ENCODE results near the gene PAXX. TPM values are rescaled to one million over a fixed set of nuclear protein-coding genes. Genes with fewer than 3 reads are reported as not detected.

The PAXX gene
- total RNA-seq, 1 donor from 2014 or later: 21.7 TPM

- no peak for DNase-seq
These were observed 26.7 kb downstream of the PAXX start for GRCh38 chr9:137018761-137019559.

DNA sequence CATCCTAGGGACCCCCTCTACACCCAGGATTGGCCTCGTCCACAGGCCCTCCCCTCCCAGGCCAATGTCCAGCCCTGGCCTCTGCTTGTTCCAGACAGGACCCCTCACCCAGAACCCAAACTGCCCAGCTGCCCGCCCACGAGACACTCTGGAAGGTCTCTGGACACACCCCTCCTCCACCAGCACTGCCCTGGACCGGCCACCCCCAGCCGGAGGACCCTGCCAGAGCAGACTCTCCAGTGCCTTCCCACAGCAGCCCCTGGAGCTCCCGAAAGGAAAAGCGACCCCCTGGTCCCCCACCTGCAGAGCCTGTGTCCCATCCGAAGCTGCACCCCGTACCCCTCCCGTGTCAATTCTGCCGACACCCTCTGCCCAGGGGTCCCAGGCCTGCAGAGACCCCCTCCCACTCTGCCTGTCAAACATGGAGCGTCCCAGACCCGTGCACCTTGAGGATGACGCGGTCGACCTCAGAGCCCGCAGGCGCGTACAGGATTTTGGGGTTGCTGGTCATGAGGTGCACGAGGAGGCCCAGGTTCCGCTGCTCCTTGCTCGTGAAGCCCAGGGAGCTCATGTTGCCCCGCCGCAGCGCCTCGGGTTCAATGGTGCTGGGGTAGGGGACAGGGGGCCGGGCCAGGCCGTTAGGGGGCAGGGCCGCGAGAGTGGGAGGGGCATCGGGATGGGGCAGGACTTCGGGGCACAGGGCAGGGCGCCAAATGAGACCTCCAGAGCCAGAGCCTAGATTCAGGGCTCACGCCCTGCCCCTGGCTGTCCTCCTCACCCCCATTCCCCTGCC is 27.9 kb downstream of the PAXX start:
- DNase-seq: no peak

DNA sequence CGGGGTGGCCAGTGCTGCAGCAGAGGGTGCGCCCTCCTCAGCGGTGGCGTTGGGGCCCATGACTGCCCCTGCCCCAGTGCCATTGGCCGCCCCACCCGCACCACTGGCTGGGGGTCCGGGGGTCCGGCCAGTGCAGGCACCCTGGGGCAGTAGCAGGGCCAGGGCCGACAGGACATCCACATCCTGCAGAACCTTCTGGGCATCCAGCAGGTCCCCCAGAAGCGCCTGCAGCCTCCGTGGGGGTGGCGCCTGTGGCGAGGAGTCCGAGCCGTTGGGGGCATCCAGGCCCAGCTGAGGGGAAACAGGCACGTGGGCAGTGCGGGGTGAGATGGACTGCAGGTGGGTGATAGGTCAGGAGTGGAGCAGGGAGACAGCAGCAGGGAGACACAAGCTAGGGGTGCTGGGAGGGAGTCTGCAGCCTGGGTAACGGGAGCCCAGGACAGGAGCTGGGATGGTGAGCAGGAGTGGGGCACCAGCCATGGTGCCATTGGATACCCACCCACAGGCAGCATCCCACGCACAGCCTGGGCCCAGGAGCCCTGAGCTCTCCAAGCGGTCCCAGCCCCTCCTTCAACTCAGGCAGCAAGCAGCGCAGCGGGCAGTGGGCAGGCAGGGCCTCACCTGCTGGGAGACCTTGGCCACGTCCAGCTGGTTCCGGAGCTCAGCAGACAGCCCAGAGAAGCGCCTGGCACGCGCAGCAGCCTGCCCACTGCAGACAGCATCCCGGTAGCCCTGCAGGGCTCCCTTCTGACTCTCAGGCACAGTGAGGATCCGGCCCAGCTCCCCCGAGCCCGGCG is 28.7 kb downstream of the PAXX start:
- DNase-seq: no peak

GRCh38 chr9:137021568-137021978 is 29.4 kb downstream of the PAXX start:
- DNase-seq: no peak

- DNase-seq: no peak
These were observed 29.9 kb downstream of the PAXX start for GRCh38 chr9:137021979-137022661.

DNA sequence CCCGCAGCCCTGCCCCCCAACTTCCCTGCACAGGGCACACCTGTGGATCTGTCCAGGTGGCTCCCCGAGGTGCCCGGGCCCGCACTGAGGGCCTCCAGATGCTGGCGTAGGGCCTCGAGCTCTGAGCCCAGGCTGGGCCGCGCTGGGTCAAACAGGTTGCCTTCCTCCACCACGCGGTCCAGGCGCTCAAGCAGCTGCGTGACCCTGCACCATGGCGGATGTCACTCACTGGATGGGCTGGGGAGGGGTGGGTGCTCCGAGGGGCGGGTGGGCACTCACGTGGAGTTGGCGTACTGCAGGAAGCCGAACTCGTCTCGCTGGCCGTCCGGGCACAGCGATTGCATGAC is 30.4 kb downstream of the PAXX start:
- DNase-seq: no peak

DNA sequence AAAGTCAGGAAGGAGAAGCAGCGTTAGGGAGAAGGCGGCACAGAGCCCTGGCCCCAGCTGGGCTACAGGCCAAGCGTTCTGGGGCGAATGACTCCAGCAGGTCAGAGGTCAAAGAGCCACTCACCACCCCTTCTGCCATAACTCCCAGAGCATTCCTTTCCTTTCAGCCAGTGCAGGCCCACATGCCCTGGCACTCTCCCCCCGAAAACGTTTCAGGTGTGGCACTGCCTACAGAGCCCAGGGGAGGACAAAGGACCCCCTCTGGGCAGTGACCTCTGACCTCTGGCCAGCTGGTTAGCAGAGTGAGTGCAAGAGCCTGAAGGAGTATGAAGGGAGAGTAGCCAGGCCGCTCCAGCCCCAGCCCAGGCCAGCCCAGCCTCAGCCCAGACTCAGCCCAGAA is 30.9 kb downstream of the PAXX start:
- no peak for DNase-seq

GRCh38 chr9:137023583-137023991 is 31.4 kb downstream of the PAXX start:
- peak; percentile 37 for DNase-seq

- DNase-seq: peak; percentile 50
These were observed 33.3 kb downstream of the PAXX start for GRCh38 chr9:137025517-137025966.

- DNase-seq: no peak
These were observed 34.2 kb downstream of the PAXX start for GRCh38 chr9:137026384-137026783.

DNA sequence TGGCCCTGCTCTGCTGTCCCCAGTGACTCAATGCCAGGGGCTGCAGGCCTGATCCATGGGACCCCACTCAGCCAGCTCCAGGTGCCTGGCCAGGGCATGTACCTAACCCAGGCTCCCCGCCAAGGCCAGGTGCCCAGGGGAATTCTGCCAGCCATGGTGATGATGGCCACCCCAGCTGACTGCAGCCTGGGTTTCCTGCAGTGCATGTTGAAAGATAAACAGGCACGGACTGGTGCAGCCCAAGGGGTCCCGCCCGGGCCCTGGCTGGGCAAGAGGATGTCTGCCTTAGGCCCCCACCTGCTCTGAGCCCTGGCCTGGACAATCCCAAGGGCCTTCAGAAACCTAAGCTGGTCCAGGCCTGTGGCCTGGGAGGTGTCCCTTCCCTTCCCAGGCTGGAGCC is 34.6 kb downstream of the PAXX start:
- DNase-seq: no peak

- DNase-seq: no peak
These were observed 35.4 kb downstream of the PAXX start, which contains the start of gene ABCA2 for GRCh38 chr9:137027369-137028262. Gene ABCA2, minus strand, starts transcription at chr9:137028237. Its CDS starts 97 bp downstream, at chr9:137028140.

GRCh38 chr9:137028263-137029057 is 36.2 kb downstream of the PAXX start:
- peak; percentile 79 for DNase-seq

DNA sequence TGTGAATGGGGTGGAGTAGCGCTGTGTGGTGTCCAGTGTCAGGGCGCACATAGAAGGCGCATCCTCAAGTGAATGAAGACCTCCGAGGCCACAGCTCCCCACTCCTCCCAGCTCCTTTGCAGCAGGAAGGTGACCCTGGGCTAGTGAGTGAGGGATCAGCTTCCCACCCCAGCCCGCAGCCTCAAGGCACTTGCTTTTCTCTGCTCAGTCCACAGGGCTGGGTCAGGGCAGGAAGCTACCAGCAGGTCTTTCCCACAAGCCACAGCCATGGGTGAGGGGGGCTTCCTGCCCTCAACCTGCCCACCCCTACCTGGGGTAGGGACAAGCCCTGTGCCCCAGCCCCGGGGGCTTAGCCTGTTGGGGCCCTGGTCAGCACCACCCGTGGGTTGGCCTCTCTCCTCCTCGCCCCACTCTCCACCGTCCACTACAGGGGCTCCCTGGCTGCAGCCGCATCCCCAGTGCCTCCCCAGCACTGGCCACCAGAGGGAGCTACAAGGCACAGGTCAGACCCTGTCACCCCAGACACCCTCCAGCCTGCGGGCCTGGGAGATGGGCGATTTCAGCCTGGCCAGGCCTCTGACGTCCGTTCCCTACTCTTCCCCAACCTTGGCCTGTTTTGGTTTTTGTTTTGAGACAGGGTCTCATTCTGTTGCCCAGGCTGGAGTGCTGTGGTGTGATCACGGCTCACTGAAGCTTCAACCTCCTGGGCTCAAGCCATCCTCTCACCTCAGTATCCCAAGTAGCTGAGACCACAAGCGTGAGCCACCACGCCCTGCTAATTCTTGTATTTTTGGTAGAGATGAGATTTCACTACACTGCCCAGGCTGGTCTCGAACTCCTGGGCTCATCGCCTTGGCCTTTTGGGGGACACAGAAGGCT is 37.1 kb downstream of the PAXX start:
- peak; percentile 68 for DNase-seq

- DNase-seq: no peak
These were observed 37.8 kb downstream of the PAXX start for GRCh38 chr9:137030006-137030405.

- no peak for DNase-seq
These were observed 38.6 kb downstream of the PAXX start for GRCh38 chr9:137030538-137031527.

GRCh38 chr9:137031904-137032640 is 39.9 kb downstream of the PAXX start, which contains the start of gene FUT7:
Gene FUT7, minus strand, starts transcription at chr9:137032088. Its CDS starts 97 bp downstream, at chr9:137031991.
- DNase-seq: no peak

Data from tongue (tissue), 2 donors.